H9 (cell line): Measurements from ENCODE around the gene IGLL5. TPM values are rescaled to one million over a fixed set of nuclear protein-coding genes. Genes with fewer than 3 reads are reported as not detected.

Source experiments
- DNase-seq: peaks from one replicate; pipeline ENCODE4 v3.0.0-alpha.2; 2017
- H2AFZ ChIP-seq: one replicate; pipeline ENCODE4 v1.6.1; 2013; ENCODE audit warnings: mild to moderate bottlenecking, low read length, control low read depth, moderate library complexity
- H2AK5ac ChIP-seq: 2 replicates; pipeline ENCODE4 v1.6.1; 2013; ENCODE audit warnings: low read length, control low read depth, mixed read lengths; ENCODE audit not compliant: insufficient read length
- H2BK120ac ChIP-seq: one replicate; pipeline ENCODE4 v1.6.1; 2013; ENCODE audit warnings: low read depth, mild to moderate bottlenecking, low read length, control low read depth, inconsistent platforms; ENCODE audit not compliant: poor library complexity, severe bottlenecking
- H2BK12ac ChIP-seq: 2 replicates; pipeline ENCODE4 v1.6.1; 2013; ENCODE audit warnings: low read length, control low read depth, mixed read lengths, low read depth; ENCODE audit not compliant: insufficient read length
- H2BK15ac ChIP-seq: 2 replicates; pipeline ENCODE4 v1.6.1; 2013; ENCODE audit warnings: low read depth, low read length, control low read depth
- H2BK20ac ChIP-seq: one replicate; pipeline ENCODE4 v1.6.1; 2013; ENCODE audit warnings: low read depth, mild to moderate bottlenecking, low read length, control low read depth, inconsistent platforms; ENCODE audit not compliant: poor library complexity, severe bottlenecking
- H2BK5ac ChIP-seq: 2 replicates; pipeline ENCODE4 v1.6.1; 2013; ENCODE audit warnings: low read length, control low read depth, mixed read lengths; ENCODE audit not compliant: insufficient read length
- H3K14ac ChIP-seq: 2 replicates; pipeline ENCODE4 v1.6.1; 2013; ENCODE audit warnings: low read length, control low read depth; ENCODE audit not compliant: insufficient read depth
- H3K18ac ChIP-seq: 2 replicates; pipeline ENCODE4 v1.6.1; 2013; ENCODE audit warnings: low read depth, mild to moderate bottlenecking, mixed read lengths, low read length, control low read depth; ENCODE audit not compliant: insufficient read length
- H3K23ac ChIP-seq: 2 replicates; pipeline ENCODE4 v1.6.1; 2013; ENCODE audit warnings: low read length, control low read depth, mixed read lengths, low read depth; ENCODE audit not compliant: insufficient read length
- H3K23me2 ChIP-seq: 2 replicates; pipeline ENCODE4 v1.6.1; 2013; ENCODE audit warnings: low read depth, mild to moderate bottlenecking, mixed read lengths, low read length, control low read depth; ENCODE audit not compliant: insufficient read length, poor library complexity, severe bottlenecking
- H3K27ac ChIP-seq: 2 replicates; pipeline ENCODE4 v1.5.1; 2013; ENCODE audit warnings: low read length, control low read depth, mixed read lengths, low read depth; ENCODE audit not compliant: insufficient read length
- H3K27me3 ChIP-seq: 2 replicates; pipeline ENCODE4 v1.6.1; 2013; ENCODE audit warnings: low read length, control low read depth, inconsistent platforms; ENCODE audit not compliant: insufficient read depth
- H3K4ac ChIP-seq: 2 replicates; pipeline ENCODE4 v1.6.1; 2013; ENCODE audit warnings: low read depth, mild to moderate bottlenecking, control low read depth, inconsistent platforms, low read length, moderate library complexity
- H3K4me1 ChIP-seq: 2 replicates; pipeline ENCODE4 v1.6.1; 2013; ENCODE audit warnings: low read length, control low read depth, inconsistent platforms; ENCODE audit not compliant: insufficient read depth
- H3K4me2 ChIP-seq: 2 replicates; pipeline ENCODE4 v1.6.1; 2013; ENCODE audit warnings: low read length, control low read depth, mixed read lengths; ENCODE audit not compliant: insufficient read length, insufficient read depth
- H3K56ac ChIP-seq: 2 replicates; pipeline ENCODE4 v1.6.1; 2013; ENCODE audit warnings: low read depth, mild to moderate bottlenecking, mixed read lengths, low read length, control low read depth; ENCODE audit not compliant: insufficient read length
- H3K79me1 ChIP-seq: 2 replicates; pipeline ENCODE4 v1.6.1; 2013; ENCODE audit warnings: low read depth, mild to moderate bottlenecking, moderate library complexity, low read length, control low read depth, inconsistent platforms; ENCODE audit not compliant: insufficient read depth, poor library complexity, severe bottlenecking
- H3K79me2 ChIP-seq: 2 replicates; pipeline ENCODE4 v1.6.1; 2013; ENCODE audit warnings: low read length, control low read depth, inconsistent platforms; ENCODE audit not compliant: insufficient read depth
- H3K9ac ChIP-seq: 2 replicates; pipeline ENCODE4 v1.6.1; 2013; ENCODE audit warnings: low read length, control low read depth, mixed read lengths; ENCODE audit not compliant: insufficient read length; ENCODE audit errors: extremely low read depth
- H3K9me3 ChIP-seq: one replicate; pipeline ENCODE4 v1.6.1; 2013; ENCODE audit warnings: low read depth, low read length, inconsistent platforms; ENCODE audit not compliant: control insufficient read depth
- H3T11ph ChIP-seq: one replicate; pipeline ENCODE4 v1.6.1; 2013; ENCODE audit warnings: mild to moderate bottlenecking, low read length, control low read depth, inconsistent platforms
- H4K20me1 ChIP-seq: one replicate; pipeline ENCODE4 v1.6.1; 2013; ENCODE audit not compliant: control insufficient read depth, insufficient read length, insufficient read depth
- H4K5ac ChIP-seq: 2 replicates; pipeline ENCODE4 v1.6.1; 2013; ENCODE audit warnings: low read depth, mild to moderate bottlenecking, mixed read lengths, low read length, control low read depth; ENCODE audit not compliant: insufficient read length
- H4K8ac ChIP-seq: replicated peaks from 2 replicates; pipeline ENCODE4 v1.6.1; 2013; ENCODE audit warnings: low read length, control low read depth, mixed read lengths, low read depth; ENCODE audit not compliant: insufficient read length
- H4K91ac ChIP-seq: 2 replicates; pipeline ENCODE4 v1.6.1; 2013; ENCODE audit warnings: low read depth, mild to moderate bottlenecking, moderate library complexity, mixed read lengths, low read length, control low read depth; ENCODE audit not compliant: insufficient read length
- H3K27ac Mint-ChIP-seq, 3 experiments: 2 replicates in 2 of 3; 3 replicates in 1 of 3; pipeline ENCODE4 v1.8.0; 2020 to 2021; ENCODE audit warnings: mixed read lengths in 3 of 3, mild to moderate bottlenecking in 1 of 3, moderate library complexity in 1 of 3
- H3K27me3 Mint-ChIP-seq: 2 replicates; pipeline ENCODE4 v1.8.0; 2021; ENCODE audit warnings: low read depth, mild to moderate bottlenecking, moderate library complexity, mixed read lengths
- H3K36me3 Mint-ChIP-seq, 3 experiments: 2 replicates in 2 of 3; 3 replicates in 1 of 3; pipeline ENCODE4 v1.8.0; 2020 to 2021; ENCODE audit warnings: low read depth in 3 of 3, mixed read lengths in 3 of 3; ENCODE audit not compliant: insufficient read depth in 1 of 3
- H3K4me1 Mint-ChIP-seq, 2 experiments: 2 replicates each; pipeline ENCODE4 v1.8.0; 2020; ENCODE audit warnings: mixed read lengths in 2 of 2
- H3K4me3 Mint-ChIP-seq, 2 experiments: 2 replicates in 1 of 2; 3 replicates in 1 of 2; pipeline ENCODE4 v1.8.0; 2020 to 2021; ENCODE audit warnings: mild to moderate bottlenecking in 2 of 2, mixed read lengths in 2 of 2, moderate library complexity in 1 of 2
- H3K9me3 Mint-ChIP-seq, 2 experiments: 2 replicates in 1 of 2; 3 replicates in 1 of 2; pipeline ENCODE4 v1.8.0; 2020; ENCODE audit warnings: mild to moderate bottlenecking in 2 of 2, mixed read lengths in 2 of 2, moderate library complexity in 1 of 2
- WGBS: extraction: QIAGEN DNeasy Blood & Tissue Kit; methylation state at CpG from one replicate; pipeline ENCODE4 v1.1.7; 2013; ENCODE audit warnings: missing lambda C conversion rate, low lambda C conversion rate, mixed read lengths; ENCODE audit not compliant: insufficient read length; ENCODE audit errors: extremely low coverage; 5-methylcytosine and 5-hydroxymethylcytosine counted together
- total RNA-seq: library from RNA; stranded (reverse); gene quantifications from 2 replicates; pipeline ENCODE4 v1.2.1, GENCODE V29; 2021
- TF ChIP-seq, protein P1 (sequence below): fragments of 200-600 bp; sonication (generic); conservative IDR thresholded peaks from 3 replicates; pipeline ENCODE4 v1.8.0; 2021; ENCODE audit warnings: antibody characterized with exemption, mild to moderate bottlenecking

The IGLL5 gene
- total RNA-seq, 1 experiment from 2014 or later = not detected

GRCh38 chr22:22941831-22942510 is 54.4 kb downstream of the IGLL5 start:
- H3K4me2 ChIP-seq = no peak overlapping the region
- no peaks in the 10 kb centered on the region for H3K9me3 ChIP-seq
- WGBS = no CpG with 5 or more reads among the region's 6 CpGs
- Mint-ChIP-seq H3K36me3 (no peaks in the 10 kb centered on the region; a peak in 1 of 7 replicates), H3K4me3 (no peak overlapping the region), H3K9me3 (no peaks in the 10 kb centered on the region), H3K27me3 (peaks cover 89% of the 10 kb centered on the region), H3K27ac (no peak overlapping the region), H3K4me1 (peaks cover 2 to 3% of the 10 kb centered on the region in 2 experiments; a peak in 1 of 4 replicates)
- peaks cover 3% of the 10 kb centered on the region; the same call in 1 of the 2 replicates for H3K27me3 ChIP-seq
- DNase-seq = peak; percentile 23
- no peak overlapping the region for H3K4ac ChIP-seq
- H4K91ac ChIP-seq = no peak overlapping the region
- H2AK5ac ChIP-seq = no peak overlapping the region
- no peaks in the 10 kb centered on the region for H3K4me1 ChIP-seq
- H2AFZ ChIP-seq = no peak overlapping the region
- no peak overlapping the region for H3K18ac ChIP-seq
- H3K27ac ChIP-seq = no peak overlapping the region
- no peak overlapping the region for H3K56ac ChIP-seq
- H2BK5ac ChIP-seq = no peak overlapping the region
- H3K79me2 ChIP-seq = no peaks in the 10 kb centered on the region
- H3K14ac ChIP-seq = no peak overlapping the region; the same call in 1 of the 2 replicates
- H4K20me1 ChIP-seq = no peaks in the 10 kb centered on the region
- no peak overlapping the region for H2BK20ac ChIP-seq
- no peak overlapping the region for H2BK15ac ChIP-seq
- H2BK120ac ChIP-seq = no peak overlapping the region
- H4K5ac ChIP-seq = no peak overlapping the region
- no peak overlapping the region for H3K9ac ChIP-seq
- TF ChIP-seq, protein P1, sequence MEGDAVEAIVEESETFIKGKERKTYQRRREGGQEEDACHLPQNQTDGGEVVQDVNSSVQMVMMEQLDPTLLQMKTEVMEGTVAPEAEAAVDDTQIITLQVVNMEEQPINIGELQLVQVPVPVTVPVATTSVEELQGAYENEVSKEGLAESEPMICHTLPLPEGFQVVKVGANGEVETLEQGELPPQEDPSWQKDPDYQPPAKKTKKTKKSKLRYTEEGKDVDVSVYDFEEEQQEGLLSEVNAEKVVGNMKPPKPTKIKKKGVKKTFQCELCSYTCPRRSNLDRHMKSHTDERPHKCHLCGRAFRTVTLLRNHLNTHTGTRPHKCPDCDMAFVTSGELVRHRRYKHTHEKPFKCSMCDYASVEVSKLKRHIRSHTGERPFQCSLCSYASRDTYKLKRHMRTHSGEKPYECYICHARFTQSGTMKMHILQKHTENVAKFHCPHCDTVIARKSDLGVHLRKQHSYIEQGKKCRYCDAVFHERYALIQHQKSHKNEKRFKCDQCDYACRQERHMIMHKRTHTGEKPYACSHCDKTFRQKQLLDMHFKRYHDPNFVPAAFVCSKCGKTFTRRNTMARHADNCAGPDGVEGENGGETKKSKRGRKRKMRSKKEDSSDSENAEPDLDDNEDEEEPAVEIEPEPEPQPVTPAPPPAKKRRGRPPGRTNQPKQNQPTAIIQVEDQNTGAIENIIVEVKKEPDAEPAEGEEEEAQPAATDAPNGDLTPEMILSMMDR = no peak
- H3K79me1 ChIP-seq = no peaks in the 10 kb centered on the region
- H4K8ac ChIP-seq = no peak overlapping the region
- H3K23me2 ChIP-seq = no peaks in the 10 kb centered on the region
- H2BK12ac ChIP-seq = no peak overlapping the region
- H3K23ac ChIP-seq = no peak overlapping the region
- H3T11ph ChIP-seq = no peak overlapping the region
